ENCODE data around the gene EMP1. TPM values are rescaled to one million over a fixed set of nuclear protein-coding genes. Genes with fewer than 3 reads are reported as not detected.

EMP1 gene
- total RNA-seq, 1 donor: 16.6 TPM

GRCh38 chr12:13181375-13182070 is 15.0 kb upstream of the EMP1 start:
- H3K9me3 ChIP-seq (ENCODE audit: low read depth, low read length): no peaks in the 10 kb centered on the region
- no peak overlapping the region for H3K4me3 ChIP-seq (ENCODE audit: low read length)
- peaks cover 16% of the 10 kb centered on the region for H3K4me1 ChIP-seq (ENCODE audit: insufficient read depth, low read length)
- H3K27me3 ChIP-seq (ENCODE audit: insufficient read depth, low read length): no peaks in the 10 kb centered on the region

DNA sequence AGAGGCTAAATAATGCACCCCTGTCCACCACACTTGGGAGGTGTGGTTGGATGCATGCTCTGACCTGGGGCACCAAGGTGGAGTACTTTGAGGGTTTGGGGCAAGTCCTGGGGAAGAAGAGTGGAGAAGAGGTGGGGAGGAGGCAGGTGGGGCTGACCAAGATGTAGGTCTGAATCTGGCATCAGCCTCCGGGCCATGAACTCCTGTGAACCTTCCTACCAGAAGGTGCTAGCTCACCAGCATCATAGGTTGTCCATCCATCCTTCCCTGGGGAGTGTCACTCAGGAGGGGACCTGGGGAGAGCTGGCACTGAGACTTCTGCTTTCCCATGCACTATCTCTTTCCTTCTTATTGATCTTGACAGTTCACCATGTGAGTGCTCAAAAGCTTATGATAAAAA is 13.6 kb upstream of the EMP1 start:
- Histone ChIP-seq H3K27me3 (ENCODE audit: insufficient read depth, low read length) (no peaks in the 10 kb centered on the region), H3K4me1 (ENCODE audit: insufficient read depth, low read length) (peaks cover 16% of the 10 kb centered on the region), H3K9me3 (ENCODE audit: low read depth, low read length) (no peaks in the 10 kb centered on the region), H3K4me3 (ENCODE audit: low read length) (no peak overlapping the region)

DNA sequence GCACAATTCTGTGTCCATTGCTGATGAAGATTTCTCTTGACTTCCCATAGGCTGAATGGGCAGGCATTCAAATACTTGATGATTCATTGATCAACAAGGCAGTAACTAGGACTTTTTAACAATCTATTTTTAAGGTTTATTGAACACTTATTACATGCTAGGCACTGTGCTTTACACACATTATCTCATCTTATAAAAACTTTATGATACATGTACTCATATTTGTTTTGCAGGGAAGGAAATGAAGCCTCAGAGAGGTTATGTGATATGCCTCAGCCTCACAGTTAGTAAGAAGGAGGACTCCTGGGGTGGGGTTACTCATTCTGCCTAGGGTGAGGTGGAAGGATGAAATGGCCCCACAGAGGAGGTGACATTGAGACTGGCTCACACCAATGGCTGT is 12.9 kb upstream of the EMP1 start:
- Histone ChIP-seq H3K9me3 (ENCODE audit: low read depth, low read length) (no peaks in the 10 kb centered on the region), H3K27me3 (ENCODE audit: insufficient read depth, low read length) (no peaks in the 10 kb centered on the region), H3K4me1 (ENCODE audit: insufficient read depth, low read length) (peaks cover 15% of the 10 kb centered on the region), H3K4me3 (ENCODE audit: low read length) (no peak overlapping the region)

DNA sequence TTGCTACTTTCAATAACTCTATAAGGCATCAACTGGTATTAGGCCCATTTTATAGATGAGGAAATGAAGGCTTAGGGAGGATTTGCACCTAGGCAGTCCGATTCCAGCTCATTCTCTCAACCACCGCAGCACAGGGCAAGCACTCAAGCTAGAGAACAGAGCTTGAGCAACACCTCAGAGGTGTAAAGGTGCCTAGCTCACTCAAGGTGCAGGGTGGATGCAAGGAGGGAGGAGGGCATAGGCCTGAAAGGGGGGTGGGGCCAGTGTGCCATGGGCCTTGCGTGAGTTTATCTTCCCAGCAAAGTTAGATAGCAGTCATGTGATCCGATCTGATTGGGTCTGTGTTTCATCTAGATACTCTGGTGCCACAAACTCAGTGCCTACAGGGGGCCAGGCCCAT is 10.2 kb upstream of the EMP1 start:
- Histone ChIP-seq H3K9me3 (ENCODE audit: low read depth, low read length) (no peaks in the 10 kb centered on the region), H3K4me3 (ENCODE audit: low read length) (no peak overlapping the region), H3K27me3 (ENCODE audit: insufficient read depth, low read length) (no peaks in the 10 kb centered on the region), H3K4me1 (ENCODE audit: insufficient read depth, low read length) (no peaks in the 10 kb centered on the region)

DNA sequence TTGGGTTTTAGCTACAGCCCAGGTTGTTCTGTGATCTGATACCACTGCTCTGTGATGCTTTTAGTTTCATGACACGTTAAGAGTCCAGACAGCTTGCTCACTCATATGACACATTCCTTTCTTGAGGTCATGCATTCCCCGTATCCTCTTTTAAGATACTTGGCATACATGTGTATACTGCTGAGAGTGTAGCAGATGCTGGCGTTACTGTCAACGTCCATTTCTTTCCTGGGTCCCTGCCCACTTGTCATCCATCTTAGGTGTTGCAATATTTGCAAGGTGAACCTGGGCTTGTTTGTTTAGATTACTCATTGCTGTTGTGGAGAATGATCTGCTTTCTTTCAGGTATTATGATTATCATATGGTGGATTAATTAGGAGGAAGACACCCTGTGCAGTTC is 9.1 kb upstream of the EMP1 start:
- H3K9me3 ChIP-seq (ENCODE audit: low read depth, low read length): no peaks in the 10 kb centered on the region
- no peaks in the 10 kb centered on the region for H3K4me1 ChIP-seq (ENCODE audit: insufficient read depth, low read length)
- H3K4me3 ChIP-seq (ENCODE audit: low read length): no peak overlapping the region
- no peaks in the 10 kb centered on the region for H3K27me3 ChIP-seq (ENCODE audit: insufficient read depth, low read length)

- Histone ChIP-seq H3K4me1 (ENCODE audit: insufficient read depth, low read length) (no peaks in the 10 kb centered on the region), H3K27me3 (ENCODE audit: insufficient read depth, low read length) (no peaks in the 10 kb centered on the region), H3K4me3 (ENCODE audit: low read length) (no peak overlapping the region), H3K9me3 (ENCODE audit: low read depth, low read length) (no peaks in the 10 kb centered on the region)
Measured at GRCh38 chr12:13189264-13189663, 7.3 kb upstream of the EMP1 start.

GRCh38 chr12:13190275-13190674 is 6.3 kb upstream of the EMP1 start:
- Histone ChIP-seq H3K4me3 (ENCODE audit: low read length) (no peak overlapping the region), H3K9me3 (ENCODE audit: low read depth, low read length) (no peaks in the 10 kb centered on the region), H3K27me3 (ENCODE audit: insufficient read depth, low read length) (no peaks in the 10 kb centered on the region), H3K4me1 (ENCODE audit: insufficient read depth, low read length) (no peaks in the 10 kb centered on the region)

DNA sequence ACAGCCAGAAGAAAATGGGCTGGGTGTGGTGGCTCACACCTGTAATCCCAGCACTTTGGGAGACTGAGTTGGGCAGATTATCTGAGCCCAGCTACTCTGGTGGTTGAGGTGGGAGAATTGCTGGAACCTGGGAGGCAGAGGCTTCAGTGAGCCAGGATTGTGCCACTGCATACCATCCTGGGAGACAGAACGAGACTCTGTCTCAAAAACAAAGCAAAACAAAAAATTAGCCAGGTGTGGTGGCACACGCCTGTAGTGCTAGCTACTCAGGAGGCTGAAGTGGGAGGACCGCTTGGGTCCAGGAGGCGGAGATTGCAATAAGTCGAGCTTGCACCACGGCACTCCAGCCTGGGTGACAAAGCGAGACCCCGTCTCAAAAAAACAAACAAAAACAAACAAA is 3.8 kb upstream of the EMP1 start:
- Histone ChIP-seq H3K4me1 (ENCODE audit: insufficient read depth, low read length) (peaks cover 23% of the 10 kb centered on the region), H3K27me3 (ENCODE audit: insufficient read depth, low read length) (no peaks in the 10 kb centered on the region), H3K9me3 (ENCODE audit: low read depth, low read length) (no peaks in the 10 kb centered on the region), H3K4me3 (ENCODE audit: low read length) (no peak overlapping the region)

DNA sequence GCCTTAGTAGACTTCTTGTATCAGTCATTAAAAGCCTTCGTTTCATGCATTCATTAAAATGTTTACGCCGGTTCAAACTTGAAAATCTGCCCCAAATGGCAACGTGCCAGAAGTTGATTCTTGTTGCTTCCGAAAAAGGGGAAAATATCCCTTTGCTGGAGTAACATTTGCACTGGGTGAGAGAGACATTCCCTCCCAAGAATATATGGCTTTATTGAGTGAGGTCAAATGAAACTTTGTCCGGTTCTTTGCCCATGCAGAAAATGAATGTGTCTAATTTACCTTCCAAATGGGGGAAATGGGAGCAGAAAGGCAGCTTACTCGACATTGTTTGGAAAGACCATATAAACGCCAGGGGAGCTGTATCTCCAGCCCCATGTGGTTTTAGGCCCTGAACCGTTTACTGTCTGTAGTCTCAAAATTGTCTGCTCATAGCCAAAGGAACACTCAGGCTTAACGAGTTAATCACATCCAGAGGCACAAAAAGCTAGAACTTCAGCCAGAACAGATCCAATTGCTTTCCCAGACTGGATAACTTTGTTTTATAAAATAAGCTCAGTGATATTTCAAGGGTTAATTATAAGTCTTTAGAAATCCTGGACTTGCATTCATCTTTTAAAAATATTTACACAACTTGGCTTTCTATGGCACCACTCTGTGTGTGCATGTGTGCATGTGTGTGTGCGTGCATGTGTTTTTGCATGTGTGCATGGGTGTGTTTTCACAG is 2.9 kb upstream of the EMP1 start:
- Histone ChIP-seq H3K4me3 (ENCODE audit: low read length) (no peak overlapping the region), H3K4me1 (ENCODE audit: insufficient read depth, low read length) (peaks cover 31% of the 10 kb centered on the region), H3K9me3 (ENCODE audit: low read depth, low read length) (no peaks in the 10 kb centered on the region), H3K27me3 (ENCODE audit: insufficient read depth, low read length) (no peaks in the 10 kb centered on the region)

DNA sequence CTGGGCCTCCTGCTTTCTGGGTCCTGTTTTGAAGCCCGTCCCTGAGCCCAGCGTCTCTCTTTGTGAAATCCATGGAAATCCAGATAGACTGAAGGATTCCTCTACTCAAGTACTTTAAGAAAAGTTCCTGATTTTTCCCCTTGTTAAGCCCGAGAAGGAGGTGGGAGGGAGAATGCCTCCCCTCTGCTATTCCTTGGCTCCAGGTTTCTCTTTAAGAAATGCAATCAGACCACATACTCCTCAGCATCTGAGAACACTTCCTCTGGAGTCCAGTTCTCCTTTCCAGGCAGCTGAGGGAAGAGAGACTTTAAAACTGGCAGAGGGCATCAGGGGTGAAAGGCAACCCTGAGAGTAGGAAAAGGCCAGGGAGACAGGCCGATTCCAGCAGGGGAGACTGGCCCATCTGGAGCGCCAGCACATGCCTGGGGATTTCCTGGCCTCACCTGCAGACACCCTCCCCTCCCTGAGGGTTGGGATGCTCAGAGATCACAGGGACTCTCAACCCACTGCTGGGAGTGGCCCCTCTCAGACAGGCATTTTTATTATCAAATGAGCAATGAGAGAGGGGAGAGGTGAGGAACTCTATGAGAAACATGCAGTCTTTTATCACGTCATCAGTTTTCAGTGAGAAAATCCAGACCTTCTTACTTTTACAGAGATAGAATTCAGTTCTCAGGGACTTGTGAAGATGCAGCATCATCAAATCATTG is 2.0 kb upstream of the EMP1 start:
- no peak overlapping the region for H3K4me3 ChIP-seq (ENCODE audit: low read length)
- H3K9me3 ChIP-seq (ENCODE audit: low read depth, low read length): no peaks in the 10 kb centered on the region

GRCh38 chr12:13195250-13195649 is 1.3 kb upstream of the EMP1 start:
- Histone ChIP-seq H3K9me3 (ENCODE audit: low read depth, low read length) (no peaks in the 10 kb centered on the region), H3K4me3 (ENCODE audit: low read length) (no peak overlapping the region), H3K27me3 (ENCODE audit: insufficient read depth, low read length) (no peaks in the 10 kb centered on the region), H3K4me1 (ENCODE audit: insufficient read depth, low read length) (peaks cover 46% of the 10 kb centered on the region)

More for the DNA sequence above, 2.0 kb upstream of the EMP1 start:
- peaks cover 39% of the 10 kb centered on the region for H3K4me1 ChIP-seq (ENCODE audit: insufficient read depth, low read length)
- no peaks in the 10 kb centered on the region for H3K27me3 ChIP-seq (ENCODE audit: insufficient read depth, low read length)

- no peak overlapping the region for H3K4me3 ChIP-seq (ENCODE audit: low read length)
- no peaks in the 10 kb centered on the region for H3K27me3 ChIP-seq (ENCODE audit: insufficient read depth, low read length)
- H3K9me3 ChIP-seq (ENCODE audit: low read depth, low read length): no peaks in the 10 kb centered on the region
- peaks cover 48% of the 10 kb centered on the region for H3K4me1 ChIP-seq (ENCODE audit: insufficient read depth, low read length)
Measured at GRCh38 chr12:13195785-13196129, 769 bp upstream of the EMP1 start.

- Histone ChIP-seq H3K27me3 (ENCODE audit: insufficient read depth, low read length) (no peaks in the 10 kb centered on the region), H3K4me1 (ENCODE audit: insufficient read depth, low read length) (peaks cover 48% of the 10 kb centered on the region), H3K9me3 (ENCODE audit: low read depth, low read length) (no peaks in the 10 kb centered on the region), H3K4me3 (ENCODE audit: low read length) (peak overlapping the region; percentile 22)
Measured at GRCh38 chr12:13197032-13197431, 506 bp downstream of the EMP1 start.

DNA sequence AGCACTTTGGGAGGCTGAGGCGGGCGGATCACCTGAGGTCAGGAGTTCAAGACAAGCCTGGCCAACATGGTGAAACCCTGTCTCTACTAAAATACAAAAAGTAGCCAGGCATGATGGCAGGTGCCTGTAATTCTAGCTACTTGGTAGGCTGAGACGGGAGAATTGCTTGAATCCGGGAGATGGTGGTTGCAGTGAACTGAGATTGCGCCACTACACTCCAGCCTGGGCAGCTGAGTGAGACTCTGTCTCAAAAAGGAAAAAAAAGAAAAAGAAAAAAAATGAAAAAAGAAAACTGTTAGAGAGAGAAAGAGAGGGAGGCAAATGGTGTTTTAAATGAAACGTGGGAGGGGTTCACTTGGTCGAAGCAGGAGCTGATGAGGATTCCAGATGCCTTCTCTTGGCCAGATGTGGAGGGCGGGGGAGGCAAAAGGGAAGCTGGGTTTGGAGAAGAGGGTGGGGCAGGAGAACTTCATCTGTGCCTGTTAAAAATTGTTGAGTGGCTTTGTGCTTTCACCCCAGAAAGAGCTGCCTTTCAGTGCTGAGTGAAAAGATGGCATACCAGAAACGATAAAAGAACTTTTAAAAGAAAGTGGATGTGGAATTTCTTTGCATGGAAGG is 1.1 kb downstream of the EMP1 start:
- H3K4me1 ChIP-seq (ENCODE audit: insufficient read depth, low read length): peaks cover 48% of the 10 kb centered on the region
- no peaks in the 10 kb centered on the region for H3K9me3 ChIP-seq (ENCODE audit: low read depth, low read length)
- H3K4me3 ChIP-seq (ENCODE audit: low read length): no peak overlapping the region
- no peaks in the 10 kb centered on the region for H3K27me3 ChIP-seq (ENCODE audit: insufficient read depth, low read length)

DNA sequence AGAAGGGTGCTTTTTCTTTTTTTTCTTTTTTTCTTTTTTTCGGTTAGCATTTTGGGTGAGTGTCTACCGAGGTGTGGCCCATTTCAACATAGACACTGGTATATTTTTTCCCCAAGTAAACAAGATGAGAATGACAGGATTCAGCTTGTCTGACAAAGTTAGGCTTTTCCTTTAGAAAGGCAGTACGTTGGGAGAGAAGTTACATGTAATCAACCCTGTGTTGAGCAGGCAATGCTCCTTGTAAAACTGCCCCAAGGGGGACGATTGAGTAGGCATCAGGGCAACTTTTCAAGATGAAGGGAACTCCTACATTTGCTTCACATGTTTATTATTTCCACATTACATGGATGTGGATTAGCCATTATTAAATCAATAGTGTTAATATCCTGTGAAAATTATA is 1.7 kb downstream of the EMP1 start:
- H3K4me1 ChIP-seq (ENCODE audit: insufficient read depth, low read length): peaks cover 48% of the 10 kb centered on the region
- no peak overlapping the region for H3K4me3 ChIP-seq (ENCODE audit: low read length)
- H3K9me3 ChIP-seq (ENCODE audit: low read depth, low read length): no peaks in the 10 kb centered on the region
- H3K27me3 ChIP-seq (ENCODE audit: insufficient read depth, low read length): no peaks in the 10 kb centered on the region
